NOMO-1 treated with DMSO at 0.1 percent for 48 hours (cell line): ENCODE data around the gene PABPN1L.

Experiments
- DNase-seq: peaks from one replicate; lab custom pipeline; 2025; ENCODE audit not compliant: unreplicated experiment; lab: John Stamatoyannopoulos, UW

PABPN1L gene

DNA sequence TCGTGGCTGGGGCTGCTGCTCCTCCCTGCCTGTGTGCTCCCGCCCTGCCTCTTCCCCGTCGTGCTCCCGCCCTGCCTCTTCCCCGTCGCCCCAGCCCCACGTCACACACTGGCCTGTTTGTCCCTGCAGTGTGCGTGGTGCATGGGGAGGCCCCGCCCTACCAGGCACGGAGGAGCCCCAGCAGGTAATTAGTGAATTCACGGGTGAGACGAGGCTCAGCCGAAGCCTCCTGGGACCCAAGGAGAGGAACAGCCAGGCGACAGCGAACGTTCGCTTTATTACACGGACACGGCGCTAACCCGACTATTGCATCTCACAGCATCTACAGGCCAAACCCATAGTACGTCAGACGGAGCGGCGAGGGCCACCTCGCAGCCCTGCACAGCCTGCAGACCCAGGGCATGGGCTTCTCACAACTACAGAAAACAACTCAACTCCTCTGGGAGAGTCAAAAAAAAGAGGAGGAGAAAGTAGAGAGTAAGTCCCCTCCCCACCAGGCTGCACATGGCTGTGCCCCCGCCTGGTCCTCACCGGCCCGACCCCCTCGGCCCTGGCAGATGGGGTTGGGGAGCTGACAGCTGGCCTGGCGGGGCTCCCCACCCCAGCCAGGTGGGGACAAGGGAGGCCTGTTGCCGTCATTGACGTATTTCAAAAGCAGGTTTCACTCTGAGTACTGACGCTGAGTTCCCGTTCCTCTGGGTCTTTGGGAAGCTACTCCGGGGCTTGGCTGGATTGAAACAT, 4.3 kb upstream of the PABPN1L start:
- DNase-seq: peak; percentile 15

GRCh38 chr16:88869673-88869980, 3.2 kb upstream of the PABPN1L start:
- DNase-seq: no peak

DNA sequence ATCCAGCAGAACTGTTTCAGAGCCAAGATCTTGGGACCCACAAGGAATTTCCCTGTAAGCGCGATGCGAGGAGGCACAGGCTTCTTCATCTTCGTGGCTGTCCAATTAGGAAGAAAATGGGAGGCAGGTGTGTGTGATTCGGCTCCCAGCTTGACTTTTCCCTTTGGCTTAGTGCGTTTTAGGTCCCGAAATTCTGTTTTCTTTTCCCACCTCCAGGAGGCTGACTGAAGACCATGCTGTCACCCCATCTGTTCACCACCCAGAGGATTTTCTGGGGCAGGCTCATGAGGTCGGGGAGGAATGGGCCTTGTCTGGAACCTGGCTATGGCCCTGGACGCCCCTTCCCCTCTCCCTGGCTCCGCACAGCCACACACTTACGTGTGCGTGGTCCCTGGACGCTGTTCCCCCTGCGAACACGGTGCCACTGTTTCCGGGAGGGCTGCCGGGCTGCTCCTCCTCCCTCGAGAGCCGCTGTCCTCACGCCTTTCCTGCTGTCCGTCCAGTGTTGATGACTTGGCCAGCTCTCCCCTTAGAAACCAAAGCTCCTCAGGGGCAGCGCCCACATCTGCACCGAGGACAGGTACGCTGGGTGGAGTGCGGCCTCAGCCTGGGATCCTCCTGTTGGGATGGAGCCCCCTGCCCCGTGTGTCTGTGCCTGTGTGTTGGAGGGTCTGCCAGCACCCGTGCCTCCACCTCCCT, 2.7 kb upstream of the PABPN1L start:
- no peak for DNase-seq

GRCh38 chr16:88867581-88868246, 1.3 kb upstream of the PABPN1L start:
- DNase-seq: no peak

GRCh38 chr16:88865742-88866141, 718 bp downstream of the PABPN1L start:
- no peak for DNase-seq

DNA sequence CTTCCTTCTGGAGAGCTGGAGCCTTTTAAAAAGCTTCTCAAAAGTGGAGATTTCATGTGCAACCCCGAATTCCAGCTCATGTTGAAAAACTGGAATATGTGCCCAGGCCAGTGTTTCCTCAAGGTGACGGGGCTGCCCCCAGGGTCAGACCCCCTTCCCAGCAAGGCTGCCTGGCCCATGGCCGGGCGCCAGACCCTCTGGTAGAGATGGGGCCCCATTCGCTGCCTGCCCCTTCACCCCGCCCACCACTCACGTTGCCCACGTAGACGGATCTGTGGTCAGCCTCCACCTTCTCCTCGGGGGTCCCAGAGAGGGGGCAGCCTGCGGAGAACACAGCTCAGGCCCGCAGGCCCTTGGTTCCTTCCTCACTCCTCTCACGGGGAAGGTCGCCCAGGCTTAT, 1.1 kb downstream of the PABPN1L start:
- no peak for DNase-seq

DNA sequence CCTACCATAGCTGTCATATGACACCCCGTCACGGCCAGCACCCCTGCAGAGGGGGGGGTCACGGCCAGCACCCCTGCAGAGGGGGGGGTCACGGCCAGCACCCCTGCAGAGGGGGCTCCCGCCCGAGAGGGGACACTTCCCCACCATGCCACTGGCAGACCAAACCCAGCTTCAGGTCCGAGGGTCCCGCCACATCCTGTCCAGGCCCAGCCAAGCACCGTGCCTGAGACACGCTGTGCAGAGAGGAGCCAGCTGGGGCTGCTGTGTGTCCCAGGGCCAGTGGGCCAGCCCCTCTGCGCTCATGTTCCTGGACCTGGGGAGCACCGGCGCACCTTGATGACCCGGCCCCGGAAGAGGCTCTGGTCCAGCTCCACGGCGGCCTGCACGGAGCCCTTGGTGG, 1.9 kb downstream of the PABPN1L start:
- DNase-seq: no peak

- DNase-seq: no peak
These were observed 2.4 kb downstream of the PABPN1L start for GRCh38 chr16:88864099-88864498.

DNA sequence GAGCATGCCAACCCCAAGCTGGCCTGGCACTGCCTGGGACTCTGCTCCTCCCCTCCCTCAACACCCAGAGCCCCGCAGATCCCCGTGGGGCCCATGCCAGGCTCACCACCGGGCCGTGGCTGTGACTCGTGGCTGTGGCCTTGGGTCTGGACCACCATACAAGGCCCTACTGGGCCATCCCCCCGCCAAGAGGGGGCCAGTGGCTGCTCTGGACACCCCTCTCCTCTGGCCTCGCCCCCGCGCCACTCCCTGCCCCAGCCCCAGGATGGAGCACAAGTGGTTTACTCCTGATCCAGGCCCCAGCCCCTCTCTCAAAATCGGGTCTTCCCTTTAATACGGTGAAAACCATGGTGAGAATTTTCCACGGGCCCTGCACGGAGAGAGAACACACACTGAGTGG, 3.0 kb downstream of the PABPN1L start:
- DNase-seq: no peak

GRCh38 chr16:88862968-88863367, 3.5 kb downstream of the PABPN1L start:
- no peak for DNase-seq

DNA sequence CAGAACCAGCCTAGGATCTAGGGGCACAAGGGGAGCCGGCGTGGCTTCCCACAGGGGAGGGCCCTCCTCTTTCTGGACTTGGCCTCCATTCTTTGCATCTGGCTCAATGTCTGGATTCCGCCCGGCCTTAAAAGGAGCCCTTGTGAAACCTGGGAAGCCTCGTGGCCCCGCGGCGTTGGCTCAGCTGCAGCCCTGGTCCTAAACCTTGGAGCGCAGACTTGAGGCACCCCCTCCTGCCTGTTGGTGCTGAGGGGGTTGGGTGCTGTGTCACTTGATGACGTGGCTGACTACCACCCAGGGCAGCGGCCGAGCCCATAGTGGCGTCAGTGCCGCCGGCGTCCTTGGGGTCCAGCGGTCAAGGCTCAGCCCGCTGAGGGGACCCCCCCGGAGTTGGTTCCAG, 5.1 kb downstream of the PABPN1L start:
- DNase-seq: no peak

GRCh38 chr16:88859381-88860091, 6.9 kb downstream of the PABPN1L start:
- DNase-seq: no peak

- peak; percentile 86 for DNase-seq
These were observed 8.6 kb downstream of the PABPN1L start for GRCh38 chr16:88857728-88858339.

GRCh38 chr16:88856828-88857727, 9.4 kb downstream of the PABPN1L start, which contains the start of the genes GALNS and TRAPPC2L:
Gene GALNS (minus strand): TSS chr16:88856947. CDS start chr16:88856877, 70 bp downstream.
Gene TRAPPC2L (plus strand): TSS chr16:88857127. CDS start chr16:88857151, 24 bp downstream.
- DNase-seq: peak; percentile 92

DNA sequence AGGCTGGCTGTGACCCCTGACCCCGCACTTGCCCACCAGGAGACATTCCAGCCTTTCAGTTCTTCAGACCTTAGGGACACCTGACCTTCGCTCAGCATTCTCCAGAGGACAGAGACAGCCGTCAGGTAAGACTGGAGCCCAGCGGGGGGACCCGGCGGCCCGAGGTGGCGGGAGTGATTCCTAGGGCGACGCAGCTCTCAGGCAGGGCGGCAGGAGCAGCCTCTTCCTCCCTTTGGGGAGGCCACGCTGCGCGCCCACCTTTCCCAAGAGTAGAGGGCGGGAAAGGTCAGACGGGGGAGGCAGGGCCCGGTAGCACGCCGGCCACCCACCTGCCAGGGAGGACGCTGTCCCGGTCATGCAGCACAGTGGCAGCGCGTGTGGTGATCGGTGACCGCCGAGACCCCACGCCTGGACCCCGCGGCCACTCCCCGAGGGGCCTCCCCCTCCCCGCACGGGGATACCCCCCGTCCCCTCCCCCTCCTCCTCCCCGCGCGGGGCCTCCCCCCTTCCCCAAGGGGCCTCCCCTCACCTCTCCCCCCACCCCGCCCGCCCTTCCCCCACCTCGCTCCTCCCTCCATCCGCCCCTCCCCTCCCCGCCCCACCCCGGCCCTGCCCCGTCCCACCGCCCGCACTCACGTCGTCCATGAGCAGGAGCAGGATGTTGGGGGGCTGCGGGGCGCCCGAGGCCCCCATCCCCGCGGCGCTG, 10.2 kb downstream of the PABPN1L start:
- DNase-seq: no peak

GRCh38 chr16:88855736-88856121, 10.7 kb downstream of the PABPN1L start:
- no peak for DNase-seq

- DNase-seq: peak; percentile 18
These were observed 11.3 kb downstream of the PABPN1L start for GRCh38 chr16:88855176-88855575.

GRCh38 chr16:88854306-88855111, 12.0 kb downstream of the PABPN1L start:
- DNase-seq: peak; percentile 37
